MM.1S (cell line): ENCODE measurements around the gene TSSC4.

Source experiments
- DNase-seq: peaks from one replicate; pipeline ENCODE4 v3.0.0-alpha.2; 2015
- H2AFZ ChIP-seq: fragments of 300-600 bp; sonication (generic); 2 replicates; pipeline ENCODE4 v1.6.0; 2016; ENCODE audit warnings: antibody characterized with exemption, low read length
- H3F3A ChIP-seq: fragments of 300-600 bp; sonication (generic); 2 replicates; pipeline ENCODE4 v1.6.1; 2016; ENCODE audit warnings: mild to moderate bottlenecking, antibody characterized with exemption, low read length, moderate library complexity, mixed read lengths; ENCODE audit not compliant: insufficient read depth
- H3K27ac ChIP-seq: fragments of 300-600 bp; sonication (generic); 2 replicates; pipeline ENCODE4 v1.5.1; 2016; ENCODE audit warnings: mild to moderate bottlenecking, low read length
- H3K27me3 ChIP-seq: fragments of 300-600 bp; sonication (generic); replicated peaks from 2 replicates; pipeline ENCODE4 v1.6.0; 2016; ENCODE audit warnings: low read length; ENCODE audit not compliant: insufficient read depth
- H3K36me3 ChIP-seq: fragments of 300-600 bp; sonication (generic); replicated peaks from 2 replicates; pipeline ENCODE4 v1.6.1; 2016; ENCODE audit warnings: mild to moderate bottlenecking, low read length, mixed read lengths; ENCODE audit not compliant: insufficient read depth
- H3K4me1 ChIP-seq: fragments of 300-600 bp; sonication (generic); 2 replicates; pipeline ENCODE4 v1.6.1; 2016; ENCODE audit warnings: low read length, mixed read lengths
- H3K4me2 ChIP-seq: fragments of 300-600 bp; sonication (generic); 2 replicates; pipeline ENCODE4 v1.6.0; 2016; ENCODE audit warnings: low read depth, low read length
- H3K4me3 ChIP-seq: fragments of 300-600 bp; sonication (generic); 2 replicates; pipeline ENCODE4 v1.5.1; 2016; ENCODE audit warnings: low read length, mixed read lengths
- H3K79me2 ChIP-seq: fragments of 300-600 bp; sonication (generic); 2 replicates; pipeline ENCODE4 v1.6.1; 2016; ENCODE audit warnings: mixed run types, low read length, mixed read lengths
- H3K9ac ChIP-seq: fragments of 300-600 bp; sonication (generic); 2 replicates; pipeline ENCODE4 v1.6.1; 2016; ENCODE audit warnings: low read length, mixed read lengths
- H3K9me2 ChIP-seq: fragments of 300-600 bp; sonication (generic); replicated peaks from 2 replicates; pipeline ENCODE4 v1.6.1; 2016; ENCODE audit warnings: mild to moderate bottlenecking, low read length, mixed read lengths; ENCODE audit not compliant: insufficient read depth
- H3K9me3 ChIP-seq: fragments of 300-600 bp; sonication (generic); replicated peaks from 2 replicates; pipeline ENCODE4 v1.6.1; 2016; ENCODE audit warnings: mild to moderate bottlenecking, low read length, mixed read lengths; ENCODE audit not compliant: insufficient read depth
- H4K20me1 ChIP-seq: fragments of 300-600 bp; sonication (generic); 2 replicates; pipeline ENCODE4 v1.6.1; 2016; ENCODE audit warnings: mild to moderate bottlenecking, low read length, moderate library complexity, mixed read lengths; ENCODE audit not compliant: insufficient read depth
- CTCF ChIP-seq: fragments of 300-600 bp; sonication (generic); IDR thresholded peaks from 2 replicates; pipeline ENCODE4 v1.5.1; 2016; ENCODE audit warnings: antibody characterized with exemption, low read length, mixed read lengths
- EZH2 ChIP-seq: fragments of 300-600 bp; sonication (generic); optimal IDR thresholded peaks from 2 replicates; pipeline ENCODE3; 2017; ENCODE audit warnings: low read depth, mild to moderate bottlenecking, antibody characterized with exemption, low read length, mixed read lengths
- EZH2phosphoT487 ChIP-seq: fragments of 300-600 bp; sonication (generic); IDR thresholded peaks from 2 replicates; pipeline ENCODE4 v1.6.1; 2018; ENCODE audit warnings: antibody characterized with exemption, low read length

TSSC4 gene

GRCh38 chr11:2388431-2389376, 11.8 kb upstream of the TSSC4 start:
- no peaks in the 10 kb centered on the region; the same call in 1 of the 2 replicates for H3F3A ChIP-seq
- H3K4me3 ChIP-seq: no peak overlapping the region
- no peaks in the 10 kb centered on the region for H3K36me3 ChIP-seq
- no peak for TF ChIP-seq EZH2
- no peak; the same call in 1 of the 2 replicates for TF ChIP-seq CTCF
- no peak for TF ChIP-seq EZH2phosphoT487
- no peak overlapping the region for H2AFZ ChIP-seq
- no peaks in the 10 kb centered on the region for H3K9me3 ChIP-seq
- H3K4me2 ChIP-seq: no peak overlapping the region
- H3K9me2 ChIP-seq: no peaks in the 10 kb centered on the region
- peaks cover 25% of the 10 kb centered on the region for H3K4me1 ChIP-seq
- H3K27ac ChIP-seq: no peak overlapping the region
- H3K9ac ChIP-seq: no peak overlapping the region
- H3K27me3 ChIP-seq: peaks cover 18% of the 10 kb centered on the region
- no peaks in the 10 kb centered on the region for H4K20me1 ChIP-seq
- DNase-seq: no peak
- no peaks in the 10 kb centered on the region for H3K79me2 ChIP-seq

- Histone ChIP-seq H3K4me1 (peaks cover 25% of the 10 kb centered on the region), H3K4me2 (no peak overlapping the region), H3K4me3 (no peak overlapping the region), H3K79me2 (no peaks in the 10 kb centered on the region), H2AFZ (no peak overlapping the region), H3F3A (no peaks in the 10 kb centered on the region), H3K9me3 (no peaks in the 10 kb centered on the region), H4K20me1 (no peaks in the 10 kb centered on the region), H3K36me3 (no peaks in the 10 kb centered on the region), H3K9me2 (no peaks in the 10 kb centered on the region), H3K27me3 (peaks cover 25% of the 10 kb centered on the region), H3K27ac (no peak overlapping the region), H3K9ac (no peak overlapping the region)
- no peak for DNase-seq
- 0 out of 2 replicates have a peak, but pooled peaks have one; percentile 8 for TF ChIP-seq CTCF
- no peak for TF ChIP-seq EZH2phosphoT487
Measured at GRCh38 chr11:2389377-2390026, 11.0 kb upstream of the TSSC4 start.

GRCh38 chr11:2390091-2390724, 10.3 kb upstream of the TSSC4 start:
- no peak overlapping the region for H3K4me3 ChIP-seq
- H3K9me3 ChIP-seq: no peaks in the 10 kb centered on the region
- H2AFZ ChIP-seq: no peak overlapping the region
- H3K4me2 ChIP-seq: no peak overlapping the region
- no peak overlapping the region for H3K27ac ChIP-seq
- H3K36me3 ChIP-seq: no peaks in the 10 kb centered on the region
- TF ChIP-seq CTCF (no peak), EZH2 (no peak), EZH2phosphoT487 (no peak)
- no peak overlapping the region for H3K9ac ChIP-seq
- DNase-seq: no peak
- peaks cover 24% of the 10 kb centered on the region for H3K4me1 ChIP-seq
- H3K27me3 ChIP-seq: peaks cover 23% of the 10 kb centered on the region
- H3F3A ChIP-seq: no peaks in the 10 kb centered on the region
- H3K79me2 ChIP-seq: no peaks in the 10 kb centered on the region
- no peaks in the 10 kb centered on the region for H3K9me2 ChIP-seq
- H4K20me1 ChIP-seq: no peaks in the 10 kb centered on the region
